ENCODE data around the gene HYI.
"Not testable (repeated sequence)": the region's sequence is repeated elsewhere in the genome, so short reads cannot be mapped to it uniquely, and the experiment has no call there.

HYI gene

GRCh38 chr1:43427524-43427923 lies 26.2 kb downstream of the HYI start:
- DNase-seq (ENCODE audit: low spot score): no peak

GRCh38 chr1:43426221-43426620 lies 27.5 kb downstream of the HYI start:
- DNase-seq (ENCODE audit: low spot score): no peak

- no peak for DNase-seq (ENCODE audit: low spot score)
Measured at GRCh38 chr1:43425045-43425444, 28.7 kb downstream of the HYI start.

DNA sequence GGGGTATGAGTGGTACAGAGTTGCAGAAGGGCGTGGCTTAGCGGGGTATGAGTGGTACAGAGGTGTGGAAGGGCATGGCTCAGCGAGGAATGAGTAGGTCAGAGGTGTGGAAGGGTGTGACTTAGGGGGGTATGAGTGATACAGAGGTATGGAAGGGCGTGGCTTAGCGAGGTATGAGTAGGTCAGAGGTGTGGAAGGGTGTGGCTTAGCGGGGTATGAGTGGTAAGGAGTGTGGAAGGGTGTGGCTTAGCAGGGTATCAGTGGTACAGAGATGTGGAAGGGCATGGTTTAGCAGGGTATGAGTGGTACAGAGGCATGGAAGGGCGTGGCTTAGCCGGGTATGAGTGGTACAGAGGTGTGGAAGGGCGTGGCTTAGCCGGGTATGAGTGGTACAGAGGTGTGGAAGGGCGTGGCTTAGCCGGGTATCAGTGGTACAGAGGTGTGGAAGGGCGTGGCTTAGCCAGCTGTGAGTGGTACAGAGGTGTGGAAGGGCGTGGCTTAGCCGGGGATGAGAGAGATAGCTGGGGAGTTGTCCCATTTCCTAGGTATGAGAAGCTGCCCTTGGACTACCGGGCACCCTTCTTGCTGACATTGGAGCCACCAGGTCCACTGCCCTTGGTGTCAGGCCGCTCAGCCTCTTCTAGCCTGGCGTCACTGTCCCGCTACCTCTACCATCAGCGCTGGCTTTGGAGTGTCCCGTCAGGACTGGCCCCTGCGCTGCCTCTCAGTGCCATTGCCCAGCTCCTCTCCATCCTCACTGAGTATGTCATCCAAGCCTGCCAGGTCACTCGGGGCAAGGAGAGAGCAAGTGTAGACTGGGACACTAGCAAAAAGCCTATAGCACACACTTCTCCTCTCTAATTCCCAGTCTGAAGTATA lies 29.8 kb downstream of the HYI start:
- no peak for DNase-seq (ENCODE audit: low spot score)

DNA sequence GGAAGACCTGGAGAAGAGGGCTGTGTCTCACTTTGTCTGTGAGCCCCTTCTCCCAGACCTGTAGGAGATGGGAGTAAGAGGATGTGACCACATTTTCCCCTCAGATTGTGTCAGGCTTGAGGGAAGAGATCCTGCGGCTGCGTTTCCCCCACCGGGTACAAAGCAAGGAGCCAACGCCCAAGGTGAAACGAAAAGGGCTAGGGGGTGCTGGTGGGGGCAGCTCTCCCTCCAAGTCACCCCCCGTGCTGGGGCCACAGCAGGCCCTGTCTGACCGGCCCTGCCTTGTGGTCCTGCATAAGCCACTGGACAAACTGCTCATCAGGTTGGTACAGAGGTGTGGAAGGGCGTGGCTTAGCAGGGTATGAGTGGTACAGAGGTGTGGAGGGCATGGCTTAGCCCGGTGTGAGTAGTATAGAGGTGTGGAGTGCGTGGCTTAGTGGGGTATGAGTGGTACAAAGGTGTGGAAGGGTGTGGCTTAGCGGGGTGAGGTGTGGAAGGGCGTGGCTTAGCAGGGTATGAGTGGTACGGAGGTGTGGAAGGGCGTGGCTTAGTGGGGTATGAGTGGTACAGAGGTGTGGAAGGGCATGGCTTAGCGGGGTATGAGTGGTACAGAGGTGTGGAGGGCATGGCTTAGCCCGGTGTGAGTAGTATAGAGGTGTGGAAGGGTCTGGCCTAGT lies 30.6 kb downstream of the HYI start:
- no peak for DNase-seq (ENCODE audit: low spot score)

DNA sequence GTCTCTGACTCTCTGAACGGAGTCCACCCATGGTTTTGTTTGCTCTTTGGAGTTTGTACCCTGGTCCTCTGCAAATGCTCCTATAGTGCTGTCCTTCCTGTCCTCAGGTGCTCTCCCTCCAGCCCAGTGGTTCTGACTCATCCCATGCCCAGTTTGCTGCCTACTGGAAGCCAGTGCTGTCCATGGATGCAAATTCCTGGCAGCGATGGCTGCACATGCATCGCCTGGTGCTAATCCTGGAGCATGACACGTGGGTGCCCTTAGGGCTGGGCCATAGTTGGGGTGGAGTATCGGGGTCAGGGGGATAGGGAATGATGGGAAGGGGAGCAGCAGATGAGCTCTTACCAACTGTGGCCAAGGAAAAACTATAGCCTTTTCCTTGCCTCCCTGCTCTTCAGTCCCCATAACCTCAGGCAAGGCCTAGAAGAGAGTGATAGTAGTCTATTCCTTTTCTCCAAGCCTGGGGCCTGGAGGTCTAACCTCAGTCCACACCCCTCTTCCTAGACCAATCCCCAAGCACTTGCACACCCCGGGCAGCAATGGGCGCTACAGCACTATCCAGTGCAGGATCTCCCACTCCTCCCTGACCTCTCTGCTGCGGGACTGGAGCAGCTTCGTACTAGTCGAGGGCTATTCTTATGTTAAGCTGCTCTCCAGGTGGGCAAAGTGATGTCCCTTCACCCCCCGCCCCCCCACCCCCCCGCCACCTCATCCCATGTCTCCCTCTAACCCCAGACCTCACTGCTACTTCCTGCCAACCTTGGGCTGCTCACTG lies 31.6 kb downstream of the HYI start:
- no peak for DNase-seq (ENCODE audit: low spot score)

DNA sequence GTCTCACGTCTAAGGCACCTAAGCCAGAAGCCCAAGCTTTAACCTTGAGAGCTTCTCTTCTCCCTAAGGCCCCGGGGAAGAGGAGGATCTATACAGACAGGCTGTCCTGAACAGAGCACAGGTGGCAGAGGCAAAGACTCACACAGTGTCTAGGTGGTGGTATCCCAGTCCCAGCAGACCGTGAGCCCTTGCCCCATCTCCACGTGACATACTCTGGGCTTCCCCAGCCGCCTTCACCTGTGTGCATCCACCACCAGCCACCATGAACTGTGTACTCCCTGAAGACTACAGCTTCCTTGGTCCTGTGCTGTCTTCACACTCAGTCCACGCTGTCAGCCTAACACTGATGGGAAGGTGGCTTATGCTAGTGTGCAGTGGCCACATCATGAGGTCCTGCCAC lies 32.3 kb downstream of the HYI start:
- DNase-seq (ENCODE audit: low spot score): no peak

DNA sequence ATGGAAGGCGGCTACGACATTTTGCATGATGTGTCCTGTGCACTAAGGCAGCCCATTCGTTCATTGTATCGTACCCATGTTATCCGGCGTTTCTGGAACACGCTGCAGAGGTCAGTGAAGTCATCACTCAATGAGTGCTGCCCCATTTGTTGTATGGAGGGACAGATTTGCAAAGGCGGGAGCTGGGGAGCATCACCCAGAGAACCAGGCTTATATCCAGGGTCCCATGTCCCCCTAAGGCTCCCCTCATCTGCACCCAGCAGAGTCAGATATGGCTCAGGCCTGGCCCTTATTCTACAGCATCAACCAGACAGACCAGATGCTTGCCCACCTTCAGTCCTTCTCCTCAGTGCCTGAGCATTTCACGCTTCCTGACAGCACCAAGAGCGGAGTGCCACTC lies 32.9 kb downstream of the HYI start:
- DNase-seq (ENCODE audit: low spot score): no peak

DNA sequence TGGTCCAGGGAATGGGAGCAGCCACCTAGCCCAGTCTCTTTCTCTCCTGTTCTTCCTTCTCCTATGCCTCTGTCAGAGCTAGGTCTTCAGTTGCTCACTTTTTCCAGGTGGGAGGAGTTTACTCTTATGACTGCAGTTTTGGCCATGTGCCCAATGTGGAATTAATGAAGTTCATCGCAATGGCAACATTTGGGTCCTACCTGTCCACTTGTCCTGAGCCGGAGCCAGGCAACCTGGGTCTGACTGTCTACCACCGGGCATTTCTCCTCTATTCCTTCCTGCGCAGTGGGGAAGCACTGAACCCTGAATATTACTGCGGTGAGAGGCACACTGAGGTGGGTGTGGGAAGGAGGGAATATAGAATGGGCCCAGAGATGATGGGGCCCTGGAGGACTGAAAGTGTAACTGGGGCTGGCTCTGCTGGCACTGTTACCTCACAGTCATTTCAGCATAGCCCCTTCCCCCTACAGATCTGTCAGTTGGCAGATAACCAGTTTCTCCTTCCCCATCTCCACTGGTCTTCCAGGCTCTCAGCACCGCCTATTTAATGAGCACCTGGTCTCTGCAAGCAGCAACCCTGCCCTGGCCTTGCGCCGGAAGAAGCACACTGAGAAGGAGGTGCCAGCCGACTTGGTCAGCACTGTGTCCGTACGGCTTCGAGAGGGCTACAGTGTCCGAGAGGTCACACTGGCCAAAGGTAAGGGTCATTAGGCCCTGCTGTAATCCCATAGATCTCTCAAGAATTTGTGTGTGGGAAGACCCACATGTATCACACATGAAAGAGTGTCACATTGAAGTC lies 33.9 kb downstream of the HYI start:
- DNase-seq (ENCODE audit: low spot score): no peak

- DNase-seq (ENCODE audit: low spot score): no peak
Measured at GRCh38 chr1:43418858-43419257, 34.9 kb downstream of the HYI start.

GRCh38 chr1:43415901-43416300 lies 37.8 kb downstream of the HYI start:
- no peak for DNase-seq (ENCODE audit: low spot score)

GRCh38 chr1:43414634-43415223 lies 39.0 kb downstream of the HYI start:
- DNase-seq (ENCODE audit: low spot score): peak; percentile 43

GRCh38 chr1:43413426-43413825 lies 40.3 kb downstream of the HYI start:
- DNase-seq (ENCODE audit: low spot score): not testable (repeated sequence)

DNA sequence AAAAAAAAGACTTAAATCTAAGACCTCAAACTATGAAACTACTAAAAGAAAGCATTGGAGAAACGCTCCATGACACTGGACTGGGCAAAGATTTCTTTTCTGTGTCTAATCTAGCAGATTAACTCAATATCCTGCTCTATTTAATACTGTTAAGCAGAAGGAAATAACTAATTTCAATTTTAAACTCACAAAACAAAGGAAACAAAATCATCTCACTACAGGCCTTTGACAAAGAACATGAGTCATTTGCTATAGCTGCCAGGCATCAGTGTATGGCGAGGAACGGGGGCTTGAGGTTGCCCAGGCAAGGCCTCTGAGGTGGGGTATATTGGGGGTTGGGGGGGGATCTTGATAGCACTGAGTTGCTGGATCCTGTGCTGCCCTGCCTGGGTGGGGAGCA lies 43.2 kb downstream of the HYI start:
- no peak for DNase-seq (ENCODE audit: low spot score)

DNA sequence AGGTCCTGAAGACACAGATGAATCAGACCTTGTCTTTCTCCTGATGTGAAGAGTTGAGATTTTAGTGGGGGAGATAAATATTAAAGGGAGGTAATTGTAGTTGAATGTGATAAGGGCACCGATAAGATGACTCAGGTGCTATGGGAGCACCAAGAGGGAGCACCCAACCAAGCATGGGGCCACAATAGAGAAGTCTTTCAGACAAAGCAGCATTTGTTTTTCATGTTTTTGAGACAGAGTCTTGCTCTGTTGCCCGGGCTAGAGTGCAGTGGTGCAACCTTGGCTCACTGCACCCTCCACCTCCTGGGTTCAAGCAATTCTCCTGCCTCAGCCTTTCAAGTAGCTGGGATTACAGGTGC lies 47.9 kb downstream of the HYI start:
- DNase-seq (ENCODE audit: low spot score): no peak

DNA sequence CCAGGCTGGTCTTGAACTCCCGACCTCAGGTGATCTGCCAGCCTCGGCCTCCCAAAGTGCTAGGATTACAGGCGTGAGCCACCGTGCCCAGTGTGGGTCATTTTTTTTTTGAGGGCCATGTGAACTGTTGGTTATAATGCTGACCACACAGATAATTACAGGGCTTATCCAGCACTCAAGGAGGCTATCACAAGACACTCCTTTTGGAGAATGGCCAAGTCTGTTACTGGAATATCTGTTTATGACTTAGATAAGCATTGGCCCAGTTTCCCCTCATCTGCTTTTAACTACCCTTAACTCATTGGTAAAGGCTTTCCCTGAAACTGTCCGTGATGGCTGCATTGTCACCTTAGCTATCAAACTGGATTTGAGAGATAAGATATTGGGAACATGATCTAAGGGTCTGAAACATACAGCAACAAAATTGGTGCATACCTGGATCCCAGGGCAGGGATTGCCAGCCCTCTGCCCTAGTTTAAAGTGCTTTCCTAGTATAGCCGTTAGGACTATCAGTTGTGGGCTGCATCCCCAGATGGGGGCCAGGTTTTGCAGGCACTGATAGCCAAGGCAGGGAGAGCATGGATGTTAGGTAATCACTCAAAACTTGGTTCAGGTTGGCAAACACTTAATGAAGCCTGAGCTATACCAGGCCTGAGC lies 48.4 kb downstream of the HYI start:
- DNase-seq (ENCODE audit: low spot score): no peak

- no peak for DNase-seq (ENCODE audit: low spot score)
Measured at GRCh38 chr1:43404353-43404752, 49.4 kb downstream of the HYI start.

- no peak for DNase-seq (ENCODE audit: low spot score)
Measured at GRCh38 chr1:43402089-43402865, 51.5 kb downstream of the HYI start.

Data from germinal center (tissue), 1 donor.